ENCODE measurements around the gene FOXO4. TPM values are rescaled to one million over a fixed set of nuclear protein-coding genes. Genes with fewer than 3 reads are reported as not detected.

The FOXO4 gene
- total and polyA plus RNA-seq, 5 donors from 2014 or later: 1.8 to 49.9 (median 2.8) TPM

DNA sequence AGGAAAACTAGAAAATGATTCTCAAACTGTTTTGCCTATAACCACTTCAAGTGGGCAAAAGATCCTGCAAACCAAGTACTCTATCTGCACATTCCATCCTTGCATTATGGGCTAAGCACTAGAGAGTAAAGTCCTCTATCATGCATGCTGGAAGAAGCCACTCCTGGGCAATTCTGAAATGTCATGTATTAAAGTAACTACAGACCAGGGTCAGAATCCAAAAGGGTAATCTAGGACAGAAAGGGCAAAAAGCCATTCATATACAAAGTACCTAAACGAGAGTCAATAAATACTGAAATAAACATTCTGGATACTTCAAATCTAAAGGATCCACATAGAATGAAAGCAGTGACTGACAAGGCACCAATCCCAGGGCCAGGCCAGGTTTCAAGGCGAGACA, 28.6 kb upstream of the FOXO4 start:
- Histone ChIP-seq H3K27ac (ENCODE audit: insufficient read depth, low read length, poor library complexity, severe bottlenecking) (peak overlapping the region; percentile 88), H3K4me3 (ENCODE audit: low read depth, low read length) (peak overlapping the region; percentile 90), H3K27me3 (ENCODE audit: control insufficient read depth, insufficient read depth, low read length) (no peaks in the 10 kb centered on the region), H3K36me3 (ENCODE audit: control insufficient read depth, insufficient read depth, low read length) (peaks cover 5% of the 10 kb centered on the region), H3K4me1 (ENCODE audit: control insufficient read depth, insufficient read depth, low read length, poor library complexity, severe bottlenecking) (peaks cover 13% of the 10 kb centered on the region), H3K9me3 (ENCODE audit: control insufficient read depth in 2 of 2, low read length in 2 of 2) (no peaks in the 10 kb centered on the region)
- DNase-seq: no peak
- H3K9me3 Mint-ChIP-seq: peaks cover 0 to 3% (median 0%) of the 10 kb centered on the region in 7 donors
- H3K36me3 Mint-ChIP-seq: peaks cover 4% of the 10 kb centered on the region
- no peak for ATAC-seq (ENCODE audit: low read depth in 2 of 2)
- peaks cover 11% of the 10 kb centered on the region for H3K27me3 Mint-ChIP-seq
- H3K4me3 Mint-ChIP-seq: peak overlapping the region; percentile 90 to 98 (median 94)
- peaks cover 9 to 26% (median 17%) of the 10 kb centered on the region in 4 donors for H3K4me1 Mint-ChIP-seq
- H3K27ac Mint-ChIP-seq: peak overlapping the region in 2 of 3 donors; percentile 91 to 98

DNA sequence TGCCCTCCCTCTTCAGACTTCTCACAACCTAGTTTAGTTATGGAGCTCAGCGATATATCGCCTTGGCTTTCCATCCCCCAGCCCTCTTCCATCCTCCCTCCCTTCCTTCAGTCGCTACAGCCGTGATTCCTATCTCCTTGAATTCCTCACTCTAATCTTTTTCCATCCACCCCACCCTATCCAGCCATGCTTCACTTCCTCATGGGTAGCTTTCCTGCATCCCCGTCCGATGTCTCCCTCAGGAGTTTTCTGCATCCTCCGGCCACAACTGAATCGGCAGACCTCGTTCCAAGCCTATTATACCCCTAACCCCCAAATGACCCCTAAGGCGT, 28.0 kb upstream of the FOXO4 start:
- peak overlapping the region; percentile 90 to 98 (median 94) for H3K4me3 Mint-ChIP-seq
- H3K27me3 Mint-ChIP-seq: peaks cover 17% of the 10 kb centered on the region
- H3K36me3 ChIP-seq (ENCODE audit: control insufficient read depth, insufficient read depth, low read length): peaks cover 3% of the 10 kb centered on the region
- no peaks in the 10 kb centered on the region for H3K9me3 ChIP-seq (ENCODE audit: control insufficient read depth in 2 of 2, low read length in 2 of 2)
- H3K9me3 Mint-ChIP-seq: peaks cover 0 to 3% (median 0%) of the 10 kb centered on the region in 7 donors
- no peaks in the 10 kb centered on the region for H3K27me3 ChIP-seq (ENCODE audit: control insufficient read depth, insufficient read depth, low read length)
- DNase-seq (no peak), ATAC-seq (ENCODE audit: low read depth in 2 of 2) (no peak)
- peak overlapping the region; percentile 90 for H3K4me3 ChIP-seq (ENCODE audit: low read depth, low read length)
- H3K36me3 Mint-ChIP-seq: peaks cover 2% of the 10 kb centered on the region
- H3K27ac ChIP-seq (ENCODE audit: insufficient read depth, low read length, poor library complexity, severe bottlenecking): peak overlapping the region; percentile 88
- H3K27ac Mint-ChIP-seq: peak overlapping the region; percentile 88 to 98 (median 91)
- peaks cover 13% of the 10 kb centered on the region for H3K4me1 ChIP-seq (ENCODE audit: control insufficient read depth, insufficient read depth, low read length, poor library complexity, severe bottlenecking)
- H3K4me1 Mint-ChIP-seq: peaks cover 9 to 26% (median 17%) of the 10 kb centered on the region in 4 donors

DNA sequence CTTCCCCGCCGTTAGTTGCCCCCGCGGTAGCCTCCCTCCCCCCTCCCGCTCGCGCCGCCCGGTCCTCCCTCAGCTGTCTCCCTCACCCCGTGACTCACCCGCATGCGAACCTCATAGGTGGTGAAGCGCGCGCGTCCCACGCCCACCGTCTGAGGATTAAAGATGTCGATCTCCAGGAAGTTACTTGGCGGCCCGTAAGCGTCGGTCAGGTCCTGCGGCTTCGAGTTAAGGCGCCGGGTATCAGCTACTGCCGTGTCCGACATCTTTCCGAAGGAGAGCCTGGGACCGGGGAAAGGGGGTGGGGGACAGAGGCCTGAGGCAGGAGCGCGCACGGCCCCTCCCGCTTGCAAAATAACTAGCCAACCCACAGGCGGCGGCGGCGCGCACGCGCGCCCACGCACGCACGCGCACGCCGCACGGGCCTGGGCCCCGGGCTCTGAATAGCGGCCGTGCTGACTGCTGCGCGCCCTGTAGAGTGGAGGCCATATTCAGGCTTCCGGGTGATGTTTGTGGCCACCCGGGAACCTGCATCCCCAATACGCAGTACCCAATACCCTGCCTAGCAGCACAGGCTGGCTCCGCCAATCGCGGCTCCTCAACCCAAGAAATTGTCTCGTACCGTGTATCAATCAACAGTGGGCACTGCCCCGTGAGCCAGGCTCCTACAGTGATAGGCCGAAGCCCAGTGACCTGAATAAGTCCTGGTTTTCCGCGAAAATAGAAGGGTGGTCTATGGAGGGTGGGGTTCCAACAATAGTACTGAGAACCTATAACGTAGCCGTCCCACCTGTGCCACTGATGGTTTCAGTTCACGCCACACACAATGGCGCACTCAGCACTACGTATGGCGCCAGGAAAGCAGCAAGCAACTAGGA, 27.4 kb upstream of the FOXO4 start, which contains the start of gene SNX12:
SNX12 (minus strand) TSS at position 291 of the 875 bp plus-strand sequence; CDS start at position 263, 28 bp downstream.
- peak within 1 kb of the TSS; percentile 88 for H3K27ac ChIP-seq (ENCODE audit: insufficient read depth, low read length, poor library complexity, severe bottlenecking)
- peaks cover 21% of the 10 kb centered on the region for H3K27me3 Mint-ChIP-seq
- H3K9me3 Mint-ChIP-seq: peaks cover 0 to 3% (median 0%) of the 10 kb centered on the region in 7 donors
- DNase-seq (peak; percentile 80 to 95 (median 90)), ATAC-seq (ENCODE audit: low read depth in 2 of 2) (peak; percentile 95 to 96)
- H3K4me3 ChIP-seq (ENCODE audit: low read depth, low read length): peak within 1 kb of the TSS; percentile 90
- H3K27ac Mint-ChIP-seq: peak within 1 kb of the TSS; percentile 88 to 98 (median 91)
- H3K36me3 ChIP-seq (ENCODE audit: control insufficient read depth, insufficient read depth, low read length): no peaks in the 10 kb centered on the region
- no peaks in the 10 kb centered on the region for H3K36me3 Mint-ChIP-seq
- H3K27me3 ChIP-seq (ENCODE audit: control insufficient read depth, insufficient read depth, low read length): peaks cover under 1% of the 10 kb centered on the region
- peaks cover 13% of the 10 kb centered on the region for H3K4me1 ChIP-seq (ENCODE audit: control insufficient read depth, insufficient read depth, low read length, poor library complexity, severe bottlenecking)
- H3K4me1 Mint-ChIP-seq: peaks cover 9 to 26% (median 16%) of the 10 kb centered on the region in 4 donors
- H3K9me3 ChIP-seq (ENCODE audit: control insufficient read depth in 2 of 2, low read length in 2 of 2): no peaks in the 10 kb centered on the region
- H3K4me3 Mint-ChIP-seq: peak within 1 kb of the TSS; percentile 90 to 98 (median 94)

DNA sequence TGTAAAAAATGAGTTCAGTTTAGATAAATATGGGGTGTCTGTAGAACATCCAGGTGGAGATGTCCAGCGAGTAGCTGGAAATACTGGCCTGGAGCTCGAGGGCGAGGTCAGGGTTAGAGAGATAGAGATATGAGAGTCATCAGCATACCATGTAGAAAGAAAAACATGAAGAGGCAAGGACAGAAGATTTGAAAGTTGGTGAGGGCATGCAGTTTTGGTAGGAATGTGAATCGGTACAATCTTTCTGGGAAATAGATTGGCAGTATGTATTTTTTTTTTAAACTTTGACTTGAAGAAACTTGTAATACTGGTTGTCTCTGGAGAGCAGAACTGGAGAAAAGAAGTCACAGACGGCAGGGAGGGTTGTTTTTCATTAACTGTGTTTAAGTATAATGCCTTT, 25.1 kb upstream of the FOXO4 start:
- Mint-ChIP-seq H3K4me1 (peaks cover 5 to 16% (median 12%) of the 10 kb centered on the region in 4 donors), H3K4me3 (peak overlapping the region in 1 of 4 donors; percentile 35), H3K27me3 (peaks cover 27% of the 10 kb centered on the region), H3K36me3 (no peaks in the 10 kb centered on the region), H3K9me3 (peaks cover 0 to 4% (median 0%) of the 10 kb centered on the region in 7 donors), H3K27ac (no peak overlapping the region)
- ATAC-seq (ENCODE audit: low read depth in 2 of 2) (no peak), DNase-seq (no peak)
- no peaks in the 10 kb centered on the region for H3K36me3 ChIP-seq (ENCODE audit: control insufficient read depth, insufficient read depth, low read length)
- no peaks in the 10 kb centered on the region for H3K9me3 ChIP-seq (ENCODE audit: control insufficient read depth in 2 of 2, low read length in 2 of 2)
- H3K4me1 ChIP-seq (ENCODE audit: control insufficient read depth, insufficient read depth, low read length, poor library complexity, severe bottlenecking): peaks cover 13% of the 10 kb centered on the region
- H3K27ac ChIP-seq (ENCODE audit: insufficient read depth, low read length, poor library complexity, severe bottlenecking): no peak overlapping the region
- H3K4me3 ChIP-seq (ENCODE audit: low read depth, low read length): no peak overlapping the region
- H3K27me3 ChIP-seq (ENCODE audit: control insufficient read depth, insufficient read depth, low read length): peaks cover 6% of the 10 kb centered on the region

DNA sequence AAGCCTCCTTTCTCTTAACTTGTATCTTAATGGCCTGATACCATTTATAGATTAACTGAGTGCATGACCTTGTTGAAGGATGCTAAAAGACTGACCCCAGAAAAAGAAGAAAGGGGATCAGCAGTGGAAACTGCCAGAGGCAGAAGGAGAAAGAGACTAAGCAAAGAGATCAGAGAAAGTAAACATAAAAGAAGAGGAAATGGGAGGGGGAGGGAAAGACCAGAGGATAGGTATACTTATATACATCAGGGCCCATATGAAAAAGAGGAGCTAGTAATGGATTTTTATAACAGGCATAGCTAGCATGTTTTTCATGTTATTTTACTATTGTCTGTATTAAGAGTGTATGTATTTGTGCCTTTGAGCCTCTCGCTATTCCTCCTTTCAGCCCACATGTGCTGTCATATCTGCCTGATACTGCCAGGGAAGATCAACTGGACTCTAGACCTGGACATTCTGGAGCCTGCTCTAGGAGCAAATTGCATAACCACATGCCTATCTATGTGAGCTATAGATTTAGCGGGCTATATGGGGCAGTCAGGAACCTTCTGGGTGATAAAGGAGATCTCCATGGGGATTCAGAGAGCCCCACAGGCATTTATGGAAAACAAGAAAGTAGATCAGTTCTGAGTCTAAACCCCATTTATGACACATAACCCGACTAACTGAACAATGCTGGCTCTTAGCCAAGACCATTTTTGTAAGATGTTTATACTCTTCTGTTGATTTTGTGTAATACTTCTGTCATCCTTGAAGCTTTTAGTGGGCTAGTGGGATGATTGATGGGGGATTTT, 14.1 kb upstream of the FOXO4 start:
- peaks cover 0 to 1% (median 0%) of the 10 kb centered on the region in 7 donors for H3K9me3 Mint-ChIP-seq
- no peaks in the 10 kb centered on the region for H3K36me3 ChIP-seq (ENCODE audit: control insufficient read depth, insufficient read depth, low read length)
- no peak overlapping the region for H3K27ac Mint-ChIP-seq
- H3K27ac ChIP-seq (ENCODE audit: insufficient read depth, low read length, poor library complexity, severe bottlenecking): no peak overlapping the region
- H3K4me3 ChIP-seq (ENCODE audit: low read depth, low read length): no peak overlapping the region
- peaks cover 0 to 8% (median 0%) of the 10 kb centered on the region in 4 donors for H3K4me1 Mint-ChIP-seq
- no peaks in the 10 kb centered on the region for H3K27me3 ChIP-seq (ENCODE audit: control insufficient read depth, insufficient read depth, low read length)
- no peaks in the 10 kb centered on the region for H3K36me3 Mint-ChIP-seq
- no peaks in the 10 kb centered on the region for H3K9me3 ChIP-seq (ENCODE audit: control insufficient read depth in 2 of 2, low read length in 2 of 2)
- DNase-seq (no peak), ATAC-seq (ENCODE audit: low read depth in 2 of 2) (no peak)
- H3K4me3 Mint-ChIP-seq: no peak overlapping the region
- peaks cover 3% of the 10 kb centered on the region for H3K4me1 ChIP-seq (ENCODE audit: control insufficient read depth, insufficient read depth, low read length, poor library complexity, severe bottlenecking)
- peaks cover 9% of the 10 kb centered on the region for H3K27me3 Mint-ChIP-seq

DNA sequence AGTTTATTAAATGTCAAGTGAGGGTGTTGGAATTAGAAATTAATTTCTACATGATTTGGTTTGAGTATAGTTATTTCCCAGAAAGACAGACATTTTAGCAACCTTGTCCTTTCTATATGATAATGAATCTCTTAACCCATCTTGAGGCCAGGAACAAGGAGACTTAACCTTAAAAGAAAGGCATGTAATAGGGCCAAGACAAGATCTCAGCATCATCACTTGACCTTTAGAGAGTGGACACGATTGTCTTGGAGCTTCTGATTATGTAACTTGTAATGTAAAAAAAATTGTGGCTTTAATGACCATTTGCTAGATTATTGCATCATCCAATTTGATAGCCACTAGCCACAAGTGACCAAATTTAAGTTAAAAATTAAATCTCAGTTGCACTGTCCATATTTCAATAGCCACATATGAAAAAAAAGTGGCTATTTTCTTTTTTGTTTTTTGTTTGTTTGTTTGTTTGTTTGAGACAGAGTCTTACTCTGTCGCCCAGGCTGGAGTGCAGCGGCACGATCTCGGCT, 13.5 kb upstream of the FOXO4 start:
- peaks cover 0 to 8% (median 0%) of the 10 kb centered on the region in 4 donors for H3K4me1 Mint-ChIP-seq
- Histone ChIP-seq H3K4me1 (ENCODE audit: control insufficient read depth, insufficient read depth, low read length, poor library complexity, severe bottlenecking) (peaks cover 3% of the 10 kb centered on the region), H3K4me3 (ENCODE audit: low read depth, low read length) (no peak overlapping the region), H3K9me3 (ENCODE audit: control insufficient read depth in 2 of 2, low read length in 2 of 2) (no peaks in the 10 kb centered on the region), H3K36me3 (ENCODE audit: control insufficient read depth, insufficient read depth, low read length) (no peaks in the 10 kb centered on the region), H3K27ac (ENCODE audit: insufficient read depth, low read length, poor library complexity, severe bottlenecking) (no peak overlapping the region), H3K27me3 (ENCODE audit: control insufficient read depth, insufficient read depth, low read length) (no peaks in the 10 kb centered on the region)
- H3K27me3 Mint-ChIP-seq: peaks cover 9% of the 10 kb centered on the region
- H3K27ac Mint-ChIP-seq: no peak overlapping the region
- ATAC-seq (ENCODE audit: low read depth in 2 of 2) (no peak), DNase-seq (no peak)
- no peaks in the 10 kb centered on the region for H3K36me3 Mint-ChIP-seq
- peaks cover 0 to 1% (median 0%) of the 10 kb centered on the region in 7 donors for H3K9me3 Mint-ChIP-seq
- H3K4me3 Mint-ChIP-seq: no peak overlapping the region

DNA sequence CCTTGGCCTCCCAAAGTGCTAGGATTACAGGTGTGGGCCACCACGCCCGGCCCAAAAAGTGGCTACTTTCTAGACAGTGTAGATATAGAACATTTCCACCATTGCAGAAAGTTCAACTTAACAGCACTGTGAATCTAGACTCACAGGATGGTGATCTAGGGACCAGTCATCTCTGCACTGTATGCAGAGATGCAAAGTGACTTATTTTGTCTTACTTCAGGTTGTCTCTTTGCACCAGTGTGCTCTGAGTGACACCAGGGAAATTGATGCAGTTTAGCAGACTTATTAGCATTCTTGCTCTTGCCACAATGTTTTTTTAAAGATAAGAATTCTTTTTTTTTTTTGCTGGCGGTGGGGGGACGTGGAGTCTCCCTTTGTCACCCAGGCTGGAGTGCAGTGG, 12.8 kb upstream of the FOXO4 start:
- Histone ChIP-seq H3K4me1 (ENCODE audit: control insufficient read depth, insufficient read depth, low read length, poor library complexity, severe bottlenecking) (peaks cover 3% of the 10 kb centered on the region), H3K27me3 (ENCODE audit: control insufficient read depth, insufficient read depth, low read length) (no peaks in the 10 kb centered on the region), H3K36me3 (ENCODE audit: control insufficient read depth, insufficient read depth, low read length) (no peaks in the 10 kb centered on the region), H3K9me3 (ENCODE audit: control insufficient read depth in 2 of 2, low read length in 2 of 2) (no peaks in the 10 kb centered on the region), H3K27ac (ENCODE audit: insufficient read depth, low read length, poor library complexity, severe bottlenecking) (no peak overlapping the region), H3K4me3 (ENCODE audit: low read depth, low read length) (no peak overlapping the region)
- peaks cover 0 to 8% (median 0%) of the 10 kb centered on the region in 4 donors for H3K4me1 Mint-ChIP-seq
- DNase-seq: no peak
- no peaks in the 10 kb centered on the region for H3K36me3 Mint-ChIP-seq
- ATAC-seq (ENCODE audit: low read depth in 2 of 2): no peak
- peaks cover 0 to 1% (median 0%) of the 10 kb centered on the region in 7 donors for H3K9me3 Mint-ChIP-seq
- H3K4me3 Mint-ChIP-seq: no peak overlapping the region
- H3K27me3 Mint-ChIP-seq: peaks cover 9% of the 10 kb centered on the region
- no peak overlapping the region for H3K27ac Mint-ChIP-seq
